ENCODE data around the gene RALGPS2.

DNA sequence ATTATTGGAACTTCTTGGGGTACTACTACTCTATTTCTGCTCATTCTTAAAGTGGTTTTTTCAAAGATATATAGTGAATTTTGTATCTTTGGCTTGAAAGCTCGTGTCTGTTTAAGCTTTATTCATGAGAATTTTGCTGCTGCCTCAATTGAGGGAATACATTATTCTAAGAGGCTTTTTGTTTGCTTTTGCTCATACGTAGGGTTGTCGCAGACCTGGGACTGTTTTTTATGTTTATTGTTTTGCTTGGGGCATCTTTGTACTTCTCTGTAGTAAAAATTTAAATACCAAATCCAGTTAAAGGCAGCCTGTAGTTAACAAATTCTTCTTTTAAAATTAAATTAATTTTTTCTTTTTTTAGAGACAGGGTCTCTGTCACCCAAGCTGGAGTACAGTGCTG, 83.5 kb downstream of the RALGPS2 start:
- TF ChIP-seq SRF (IDR thresholded peaks at IDR 0.05; ENCODE audit: low read depth, low read length) (no peak), ZNF317 (CRISPR knock-in tag; IDR thresholded peaks at IDR 0.05) (no peak), ZNF777 (CRISPR knock-in tag; IDR thresholded peaks at IDR 0.05) (no peak), CTCF (CRISPR knock-in tag; IDR thresholded peaks at IDR 0.05) (no peak), RBM39 (IDR thresholded peaks at IDR 0.05; ENCODE audit: low read depth, low read length, poor library complexity, severe bottlenecking) (no peak), EP300 (IDR thresholded peaks at IDR 0.05; ENCODE audit: low read depth in 2 of 2, low read length in 2 of 2) (no peak), EP300 (CRISPR knock-in tag; IDR thresholded peaks at IDR 0.05; ENCODE audit: borderline replicate concordance) (no peak), POLR2AphosphoS5 (IDR thresholded peaks at IDR 0.05; ENCODE audit: low read depth, low read length) (no peak), TCF7L2 (IDR thresholded peaks at IDR 0.05; ENCODE audit: low read depth, low read length) (no peak), CBX5 (CRISPR knock-in tag; IDR thresholded peaks at IDR 0.05; ENCODE audit: borderline replicate concordance) (no peak)
- TF ChIP-seq, protein P1, sequence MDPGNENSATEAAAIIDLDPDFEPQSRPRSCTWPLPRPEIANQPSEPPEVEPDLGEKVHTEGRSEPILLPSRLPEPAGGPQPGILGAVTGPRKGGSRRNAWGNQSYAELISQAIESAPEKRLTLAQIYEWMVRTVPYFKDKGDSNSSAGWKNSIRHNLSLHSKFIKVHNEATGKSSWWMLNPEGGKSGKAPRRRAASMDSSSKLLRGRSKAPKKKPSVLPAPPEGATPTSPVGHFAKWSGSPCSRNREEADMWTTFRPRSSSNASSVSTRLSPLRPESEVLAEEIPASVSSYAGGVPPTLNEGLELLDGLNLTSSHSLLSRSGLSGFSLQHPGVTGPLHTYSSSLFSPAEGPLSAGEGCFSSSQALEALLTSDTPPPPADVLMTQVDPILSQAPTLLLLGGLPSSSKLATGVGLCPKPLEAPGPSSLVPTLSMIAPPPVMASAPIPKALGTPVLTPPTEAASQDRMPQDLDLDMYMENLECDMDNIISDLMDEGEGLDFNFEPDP (CRISPR knock-in tag; conservative IDR thresholded peaks at IDR 0.05) = no peak

Data from HepG2 (cell line).